GM12892 (cell line): ENCODE results near the gene ABCB11.
"Not testable (repeated sequence)": the region's sequence is repeated elsewhere in the genome, so short reads cannot be mapped to it uniquely, and the experiment has no call there.

ENCODE experiments used
- DNase-seq: peaks from one replicate; pipeline ENCODE4 v3.0.0; 2011; ENCODE audit not compliant: insufficient read length
- FAIRE-seq: peaks from 2 replicates; lab custom pipeline; 2011; peaks lifted over from hg19 to GRCh38; lab: Jason Lieb, UNC
- POLR2A ChIP-seq: IDR thresholded peaks from 2 replicates; pipeline ENCODE4 v1.6.1; 2011; ENCODE audit warnings: low read depth, low read length, control low read depth
- POLR2AphosphoS5 ChIP-seq: IDR thresholded peaks from 2 replicates; pipeline ENCODE4 v1.6.1; 2011; ENCODE audit warnings: low read depth, low read length, control low read depth
- TAF1 ChIP-seq: IDR thresholded peaks from 2 replicates; pipeline ENCODE4 v1.6.1; 2011; ENCODE audit warnings: low read depth, mild to moderate bottlenecking, control low read depth, low read length, borderline replicate concordance

Gene ABCB11

DNA sequence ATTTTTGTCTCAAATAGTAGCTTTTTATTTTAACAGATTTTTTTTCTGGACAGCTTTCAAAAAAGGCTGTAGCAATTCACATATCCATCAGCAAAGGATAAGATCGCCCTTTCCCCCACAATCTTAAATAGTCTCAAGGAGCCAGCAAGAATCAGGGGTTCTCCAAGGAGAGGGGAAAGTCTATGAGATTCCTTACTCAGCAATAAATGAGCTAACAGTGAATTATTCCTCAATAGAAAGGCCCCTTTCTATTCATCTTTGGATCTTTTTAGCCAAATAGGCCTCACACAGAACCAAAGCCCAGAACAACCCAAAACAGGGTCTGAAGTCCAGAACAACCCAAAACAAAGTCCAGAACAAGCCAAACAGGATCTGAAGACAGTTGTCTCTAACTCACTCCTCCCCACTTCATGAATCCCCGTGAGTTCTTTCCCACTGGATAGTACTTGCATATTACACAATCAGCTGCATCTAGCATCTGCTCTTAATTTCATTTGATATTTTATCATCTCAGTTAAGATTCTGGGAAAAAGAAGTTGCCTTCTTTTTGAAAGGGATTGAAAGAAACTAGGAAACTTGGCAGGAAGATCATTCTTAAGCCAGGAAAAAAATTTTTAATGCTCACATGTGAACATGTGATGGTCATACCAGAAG, 34.9 kb upstream of the ABCB11 start:
- TF ChIP-seq TAF1 (no peak), POLR2A (no peak), POLR2AphosphoS5 (no peak)
- FAIRE-seq (no peak), DNase-seq (no peak)

DNA sequence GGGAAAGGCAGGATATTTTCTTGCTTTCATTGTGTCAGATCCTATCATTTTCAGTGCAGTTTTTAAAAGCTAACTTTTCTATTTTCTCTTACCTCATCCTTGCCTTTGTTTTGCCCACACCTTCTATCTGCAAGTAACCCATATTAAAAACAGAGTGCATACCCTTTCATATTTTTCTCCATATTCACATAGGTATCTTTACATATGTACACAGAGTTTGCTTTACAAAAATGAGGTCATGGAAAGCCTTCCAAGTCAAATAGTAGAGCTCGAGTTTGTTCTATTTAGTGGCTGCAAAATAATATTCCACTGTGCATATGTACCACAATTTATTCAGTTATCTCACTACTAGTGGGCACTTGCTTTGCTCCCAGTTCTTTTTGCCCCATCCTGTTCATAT, 34.3 kb upstream of the ABCB11 start:
- TF ChIP-seq TAF1 (no peak), POLR2AphosphoS5 (no peak), POLR2A (no peak)

DNA sequence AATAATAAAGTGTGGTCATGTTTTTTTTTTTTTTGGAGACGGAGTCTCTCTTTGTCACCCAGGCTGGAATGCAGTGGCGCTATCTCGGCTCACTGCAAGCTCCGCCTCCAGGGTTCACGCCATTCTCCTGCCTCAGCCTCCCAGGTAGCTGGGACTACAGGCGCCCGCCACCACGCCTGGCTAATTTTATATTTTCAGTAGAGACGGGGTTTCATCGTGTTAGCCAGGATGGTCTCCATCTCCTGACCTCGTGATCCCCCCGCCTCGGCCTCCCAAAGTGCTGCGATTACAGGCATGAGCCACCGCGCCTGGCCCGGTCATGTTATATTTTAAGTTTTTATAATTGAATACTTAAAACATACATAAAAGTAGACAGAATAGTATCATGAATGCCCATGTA, 33.1 kb upstream of the ABCB11 start:
- not testable (repeated sequence) for FAIRE-seq, DNase-seq

More for the DNA sequence above, 34.3 kb upstream of the ABCB11 start:
- FAIRE-seq (no peak), DNase-seq (no peak)

DNA sequence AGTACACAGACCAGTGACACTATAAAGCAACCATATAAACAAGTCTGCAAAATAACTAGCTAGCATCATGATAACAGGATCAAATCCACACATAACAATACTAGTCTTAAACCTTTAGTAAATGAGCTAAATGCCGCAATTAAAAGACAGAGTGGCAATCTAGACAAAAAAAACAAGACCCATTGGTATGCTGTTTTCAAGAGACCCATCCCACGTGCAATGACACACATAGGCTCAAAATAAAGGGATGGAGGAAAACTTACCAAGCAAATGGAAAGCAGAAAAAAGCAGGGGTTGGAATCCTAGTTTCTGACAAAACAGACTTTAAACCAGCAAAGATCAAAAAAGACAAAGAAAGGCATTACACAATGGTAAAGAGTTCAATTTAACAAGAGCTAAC, 23.5 kb upstream of the ABCB11 start:
- FAIRE-seq, DNase-seq: not testable (repeated sequence)

DNA sequence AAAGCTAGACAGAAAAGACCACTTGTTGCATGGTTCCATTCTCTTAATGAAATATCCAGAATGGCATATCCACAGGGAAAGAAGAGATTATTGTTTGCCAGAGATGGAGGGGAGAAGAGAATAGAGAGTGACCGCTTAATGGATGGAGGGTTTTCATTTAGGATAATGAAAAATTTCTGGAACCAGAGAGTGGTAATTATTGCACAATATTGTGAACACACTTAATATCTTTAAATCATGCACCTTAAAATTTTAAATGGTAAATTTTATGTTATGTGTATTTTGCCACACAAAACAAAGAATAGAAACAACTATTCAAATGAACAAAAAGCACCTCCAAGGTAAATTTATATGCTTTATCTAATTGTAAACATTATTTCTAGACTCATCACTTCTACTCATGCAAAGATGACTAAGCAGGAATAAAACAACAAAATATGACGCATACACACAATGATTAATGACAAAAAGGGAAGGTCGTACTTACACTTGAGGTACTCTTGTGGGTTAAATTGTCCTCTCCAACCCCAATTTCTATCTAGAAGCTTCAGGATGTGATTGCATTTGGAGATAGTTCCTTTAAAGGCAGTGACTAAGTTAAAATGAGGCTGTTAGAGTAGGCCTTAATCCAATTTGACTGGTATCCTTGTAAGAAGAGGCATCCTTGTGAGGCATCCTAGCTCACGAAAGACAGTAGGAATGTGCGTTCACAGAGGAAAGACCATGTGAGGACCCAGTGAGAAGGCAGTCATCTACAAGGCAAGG, 19.5 kb upstream of the ABCB11 start:
- no peak for TF ChIP-seq TAF1
- no peak for TF ChIP-seq POLR2A
- TF ChIP-seq POLR2AphosphoS5: no peak
- FAIRE-seq (no peak), DNase-seq (no peak)

DNA sequence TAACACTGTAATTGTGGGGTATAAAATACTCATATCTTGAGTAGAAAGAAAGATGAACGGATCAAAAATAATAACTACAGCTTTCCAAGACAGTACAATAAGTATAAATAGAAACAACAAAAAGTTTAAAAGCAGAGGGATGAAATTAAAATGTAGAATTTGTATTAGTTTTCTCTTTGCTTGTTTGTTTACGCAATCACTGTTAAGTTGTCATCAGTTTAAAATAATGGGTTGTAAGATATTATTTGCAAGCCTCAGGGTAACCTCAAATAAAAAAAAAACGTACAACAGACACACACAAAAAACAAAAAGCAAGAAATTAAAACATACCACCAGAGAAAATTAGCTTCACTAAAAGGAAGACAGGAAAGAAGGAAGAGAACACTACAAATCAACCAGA, 18.0 kb upstream of the ABCB11 start:
- FAIRE-seq: no peak
- DNase-seq: no peak
- TF ChIP-seq POLR2A: no peak
- TF ChIP-seq TAF1: no peak
- TF ChIP-seq POLR2AphosphoS5: no peak

GRCh38 chr2:169047256-169048250, 16.4 kb upstream of the ABCB11 start:
- no peak for FAIRE-seq
- TF ChIP-seq POLR2A (no peak), TAF1 (no peak), POLR2AphosphoS5 (no peak)
- DNase-seq: no peak

- DNase-seq: no peak
- TF ChIP-seq POLR2A (no peak), POLR2AphosphoS5 (no peak), TAF1 (no peak)
- FAIRE-seq: no peak
These were observed 15.5 kb upstream of the ABCB11 start for GRCh38 chr2:169046440-169047151.

DNA sequence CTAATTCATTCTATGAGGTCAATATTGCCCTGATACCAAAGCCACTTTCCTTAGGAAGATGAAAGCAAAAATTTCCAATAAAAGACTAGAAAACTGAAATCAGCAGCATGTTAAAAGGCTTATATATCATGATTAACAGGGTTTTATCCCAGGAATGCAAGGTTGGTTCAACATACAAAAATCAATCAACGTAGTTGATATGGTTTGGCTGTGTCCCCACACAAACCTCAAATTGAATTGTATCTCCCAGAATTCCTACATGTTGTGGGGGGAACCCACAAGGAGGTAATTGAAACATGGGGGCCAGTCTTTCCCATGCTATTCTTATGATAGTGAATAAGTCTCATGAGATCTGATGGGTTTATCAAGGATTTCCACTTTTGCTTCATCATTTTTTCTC, 11.7 kb upstream of the ABCB11 start:
- FAIRE-seq: no peak

DNA sequence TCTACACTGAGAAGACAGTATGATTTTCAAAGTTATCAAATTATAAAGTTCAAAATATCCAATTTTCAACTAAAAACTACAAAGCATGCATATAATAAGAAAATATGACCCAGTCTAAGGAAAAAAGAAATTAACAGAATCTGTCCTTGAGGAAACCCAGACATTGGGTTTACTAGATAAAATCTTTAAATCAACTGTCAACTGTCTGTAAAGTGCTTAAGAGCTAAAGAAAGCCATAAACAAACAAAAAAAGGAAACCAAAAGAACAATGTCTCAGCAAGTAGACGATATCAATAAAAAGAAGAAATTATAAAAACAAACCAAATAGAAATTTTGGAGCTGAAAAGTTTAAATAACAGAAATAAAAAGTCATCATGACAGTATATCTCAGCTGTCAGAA, 10.5 kb upstream of the ABCB11 start:
- FAIRE-seq (no peak), DNase-seq (no peak)
- TF ChIP-seq POLR2A (no peak), POLR2AphosphoS5 (no peak), TAF1 (no peak)

More for the DNA sequence above, 11.7 kb upstream of the ABCB11 start:
- no peak for DNase-seq
- TF ChIP-seq POLR2A (no peak), TAF1 (no peak), POLR2AphosphoS5 (no peak)

- FAIRE-seq (no peak), DNase-seq (no peak)
- TF ChIP-seq TAF1 (no peak), POLR2A (no peak), POLR2AphosphoS5 (no peak)
These were observed 8.6 kb upstream of the ABCB11 start for GRCh38 chr2:169039702-169040101.
